ENCODE data around the gene ATP4A. TPM values are rescaled to one million over a fixed set of nuclear protein-coding genes. Genes with fewer than 3 reads are reported as not detected.

ATP4A gene
- total and polyA plus RNA-seq, 9 donors = 0.02 TPM; not detected in 8

GRCh38 chr19:35545855-35546381, 17.5 kb downstream of the ATP4A start:
- Histone ChIP-seq H3K4me3 (peak overlapping the region; percentile 72), H3K9me3 (no peaks in the 10 kb centered on the region), H3K4me1 (ENCODE audit: insufficient read depth) (peaks cover 10% of the 10 kb centered on the region), H3K27ac (peak overlapping the region; percentile 2 to 44), H3K27me3 (no peaks in the 10 kb centered on the region), H3K36me3 (no peaks in the 10 kb centered on the region)
- TF ChIP-seq, protein P1, sequence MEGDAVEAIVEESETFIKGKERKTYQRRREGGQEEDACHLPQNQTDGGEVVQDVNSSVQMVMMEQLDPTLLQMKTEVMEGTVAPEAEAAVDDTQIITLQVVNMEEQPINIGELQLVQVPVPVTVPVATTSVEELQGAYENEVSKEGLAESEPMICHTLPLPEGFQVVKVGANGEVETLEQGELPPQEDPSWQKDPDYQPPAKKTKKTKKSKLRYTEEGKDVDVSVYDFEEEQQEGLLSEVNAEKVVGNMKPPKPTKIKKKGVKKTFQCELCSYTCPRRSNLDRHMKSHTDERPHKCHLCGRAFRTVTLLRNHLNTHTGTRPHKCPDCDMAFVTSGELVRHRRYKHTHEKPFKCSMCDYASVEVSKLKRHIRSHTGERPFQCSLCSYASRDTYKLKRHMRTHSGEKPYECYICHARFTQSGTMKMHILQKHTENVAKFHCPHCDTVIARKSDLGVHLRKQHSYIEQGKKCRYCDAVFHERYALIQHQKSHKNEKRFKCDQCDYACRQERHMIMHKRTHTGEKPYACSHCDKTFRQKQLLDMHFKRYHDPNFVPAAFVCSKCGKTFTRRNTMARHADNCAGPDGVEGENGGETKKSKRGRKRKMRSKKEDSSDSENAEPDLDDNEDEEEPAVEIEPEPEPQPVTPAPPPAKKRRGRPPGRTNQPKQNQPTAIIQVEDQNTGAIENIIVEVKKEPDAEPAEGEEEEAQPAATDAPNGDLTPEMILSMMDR (IDR thresholded peaks at IDR 0.05) = no peak
- no peak for TF ChIP-seq EP300 (IDR thresholded peaks at IDR 0.05)
- no peak for TF ChIP-seq POLR2A (IDR thresholded peaks at IDR 0.05)
- 2 to 3% (median 2%) methylated on average over 27 of the region's 27 CpGs for WGBS, 3 donors
- intact Hi-C loops (cut with DNase I) = loop anchor here in 2 of 4 donors (5.0 to 10.0 kb wide), 2 partner anchors 69 to 171 kb away; partner anchors contain the start of genes KMT2B (in 2 of the 2) and HAUS5 (in 1 of the 2)
- DNase-seq = peak; percentile 26 to 61 (median 44)

- H3K36me3 ChIP-seq = no peaks in the 10 kb centered on the region
- H3K4me1 ChIP-seq (ENCODE audit: insufficient read depth) = peaks cover 10% of the 10 kb centered on the region
- TF ChIP-seq, protein P1 (IDR thresholded peaks at IDR 0.05) = no peak
- TF ChIP-seq POLR2A (IDR thresholded peaks at IDR 0.05) (peak; percentile 58), EP300 (IDR thresholded peaks at IDR 0.05) (no peak)
- intact Hi-C loops (cut with DNase I) = loop anchor here in 2 of 4 donors (5.0 to 10.0 kb wide), 2 partner anchors 70 to 172 kb away; partner anchors contain the start of genes KMT2B (in 2 of the 2) and HAUS5 (in 1 of the 2)
- H3K4me3 ChIP-seq = peak within 1 kb of the TSS; percentile 72
- H3K9me3 ChIP-seq = no peaks in the 10 kb centered on the region
- H3K27ac ChIP-seq = peak within 1 kb of the TSS; percentile 44 to 53
- peak; percentile 93 to 96 (median 95) for DNase-seq
- H3K27me3 ChIP-seq = no peaks in the 10 kb centered on the region
- 0 to 1% (median 0%) methylated on average over 80 to 85 of the region's 85 CpGs for WGBS, 3 donors
Measured at GRCh38 chr19:35545001-35545854, 18.2 kb downstream of the ATP4A start, which contains the start of gene TMEM147. TMEM147 (plus strand) TSS chr19:35545626; CDS start chr19:35545740, 114 bp downstream.

- WGBS, 3 donors = 60 to 68% (median 61%) methylated on average over 3 of the region's 3 CpGs
- H3K27ac ChIP-seq = no peak overlapping the region
- H3K4me3 ChIP-seq = peak overlapping the region; percentile 72
- no peaks in the 10 kb centered on the region for H3K27me3 ChIP-seq
- peaks cover 15% of the 10 kb centered on the region for H3K4me1 ChIP-seq (ENCODE audit: insufficient read depth)
- DNase-seq = no peak
- H3K36me3 ChIP-seq = no peaks in the 10 kb centered on the region
- no peaks in the 10 kb centered on the region for H3K9me3 ChIP-seq
- intact Hi-C loops (cut with DNase I) = loop anchor here in 1 of 4 donors (10.0 kb wide), 1 partner anchor 71 kb away; the partner anchor contains the start of gene HAUS5
- TF ChIP-seq EP300 (IDR thresholded peaks at IDR 0.05) (no peak), POLR2A (IDR thresholded peaks at IDR 0.05) (no peak)
- TF ChIP-seq, protein P1 (IDR thresholded peaks at IDR 0.05) = no peak
Measured at GRCh38 chr19:35544110-35544802, 19.2 kb downstream of the ATP4A start.

All from ovary (tissue), 9 donors.